GM18511 (cell line): Measurements from ENCODE around the gene CHIT1.

Experiments used
- ATAC-seq: cut with Tn5 transposase; IDR thresholded peaks from one replicate; pipeline ENCODE4 v1.9.1; 2021; ENCODE audit warnings: mild to moderate bottlenecking, moderate library complexity; ENCODE audit not compliant: unreplicated experiment

Gene CHIT1

GRCh38 chr1:203217139-203217655 is 12.3 kb downstream of the CHIT1 start:
- ATAC-seq: no peak

- no peak for ATAC-seq
Measured at GRCh38 chr1:203216274-203217138, 13.0 kb downstream of the CHIT1 start.

- no peak for ATAC-seq
Measured at GRCh38 chr1:203215573-203215972, 13.9 kb downstream of the CHIT1 start.

- no peak for ATAC-seq
Measured at GRCh38 chr1:203214871-203215270, 14.6 kb downstream of the CHIT1 start.

GRCh38 chr1:203213126-203213525 is 16.3 kb downstream of the CHIT1 start:
- ATAC-seq: no peak

- ATAC-seq: no peak
Measured at GRCh38 chr1:203211812-203212211, 17.7 kb downstream of the CHIT1 start.

GRCh38 chr1:203210988-203211387 is 18.5 kb downstream of the CHIT1 start:
- ATAC-seq: no peak

GRCh38 chr1:203210350-203210749 is 19.1 kb downstream of the CHIT1 start:
- ATAC-seq: no peak

GRCh38 chr1:203208181-203208580 is 21.3 kb downstream of the CHIT1 start:
- no peak for ATAC-seq

- ATAC-seq: no peak
Measured at GRCh38 chr1:203207751-203208150, 21.7 kb downstream of the CHIT1 start.

- no peak for ATAC-seq
Measured at GRCh38 chr1:203206129-203206687, 23.3 kb downstream of the CHIT1 start.

GRCh38 chr1:203204756-203205155 is 24.7 kb downstream of the CHIT1 start:
- no peak for ATAC-seq

- ATAC-seq: no peak
Measured at GRCh38 chr1:203202431-203203245, 26.8 kb downstream of the CHIT1 start.

GRCh38 chr1:203201516-203202205 is 27.8 kb downstream of the CHIT1 start:
- no peak for ATAC-seq

GRCh38 chr1:203200916-203201315 is 28.6 kb downstream of the CHIT1 start:
- ATAC-seq: no peak

- ATAC-seq: no peak
Measured at GRCh38 chr1:203199816-203200571, 29.5 kb downstream of the CHIT1 start.

GRCh38 chr1:203199481-203199815 is 30.0 kb downstream of the CHIT1 start:
- ATAC-seq: no peak

- no peak for ATAC-seq
Measured at GRCh38 chr1:203199002-203199401, 30.5 kb downstream of the CHIT1 start.

GRCh38 chr1:203197625-203198024 is 31.8 kb downstream of the CHIT1 start:
- ATAC-seq: no peak

- no peak for ATAC-seq
Measured at GRCh38 chr1:203196371-203196770, 33.1 kb downstream of the CHIT1 start.
